ENCODE measurements around the gene GALNT12.

Gene GALNT12

DNA sequence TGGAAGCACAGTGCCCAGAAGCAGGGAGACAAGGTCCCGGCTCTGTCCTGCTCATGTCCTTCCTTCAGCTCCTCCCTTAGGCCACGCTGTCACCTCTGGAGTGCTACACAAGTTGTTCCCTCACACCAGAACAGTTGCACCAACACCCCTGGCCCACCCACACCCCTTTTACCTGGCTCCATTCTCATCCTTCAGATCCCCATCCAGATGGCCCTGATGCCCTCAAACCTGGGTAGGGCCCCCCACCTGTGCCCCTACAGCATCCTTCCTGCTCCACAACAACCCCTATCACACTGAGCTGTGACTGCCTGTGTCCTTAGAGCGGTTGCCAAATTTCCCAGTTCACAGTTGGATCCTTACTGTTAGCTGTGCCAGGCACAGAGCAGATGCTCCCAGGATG lies 40.3 kb upstream of the GALNT12 start:
- POLR2A ChIA-PET = no interaction called here
- no peak for DNase-seq (ENCODE audit: extremely low spot score)
- TF ChIP-seq, protein P1, sequence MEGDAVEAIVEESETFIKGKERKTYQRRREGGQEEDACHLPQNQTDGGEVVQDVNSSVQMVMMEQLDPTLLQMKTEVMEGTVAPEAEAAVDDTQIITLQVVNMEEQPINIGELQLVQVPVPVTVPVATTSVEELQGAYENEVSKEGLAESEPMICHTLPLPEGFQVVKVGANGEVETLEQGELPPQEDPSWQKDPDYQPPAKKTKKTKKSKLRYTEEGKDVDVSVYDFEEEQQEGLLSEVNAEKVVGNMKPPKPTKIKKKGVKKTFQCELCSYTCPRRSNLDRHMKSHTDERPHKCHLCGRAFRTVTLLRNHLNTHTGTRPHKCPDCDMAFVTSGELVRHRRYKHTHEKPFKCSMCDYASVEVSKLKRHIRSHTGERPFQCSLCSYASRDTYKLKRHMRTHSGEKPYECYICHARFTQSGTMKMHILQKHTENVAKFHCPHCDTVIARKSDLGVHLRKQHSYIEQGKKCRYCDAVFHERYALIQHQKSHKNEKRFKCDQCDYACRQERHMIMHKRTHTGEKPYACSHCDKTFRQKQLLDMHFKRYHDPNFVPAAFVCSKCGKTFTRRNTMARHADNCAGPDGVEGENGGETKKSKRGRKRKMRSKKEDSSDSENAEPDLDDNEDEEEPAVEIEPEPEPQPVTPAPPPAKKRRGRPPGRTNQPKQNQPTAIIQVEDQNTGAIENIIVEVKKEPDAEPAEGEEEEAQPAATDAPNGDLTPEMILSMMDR (IDR thresholded peaks at IDR 0.05; ENCODE audit: control extremely low read depth, extremely low read depth, low read depth, missing control alignments) = no peak
- CTCF ChIA-PET = interaction anchor here (3.6 kb wide), 1 partner anchor 9 kb away, joined by 36 read pairs; no protein-coding TSS in a partner anchor

DNA sequence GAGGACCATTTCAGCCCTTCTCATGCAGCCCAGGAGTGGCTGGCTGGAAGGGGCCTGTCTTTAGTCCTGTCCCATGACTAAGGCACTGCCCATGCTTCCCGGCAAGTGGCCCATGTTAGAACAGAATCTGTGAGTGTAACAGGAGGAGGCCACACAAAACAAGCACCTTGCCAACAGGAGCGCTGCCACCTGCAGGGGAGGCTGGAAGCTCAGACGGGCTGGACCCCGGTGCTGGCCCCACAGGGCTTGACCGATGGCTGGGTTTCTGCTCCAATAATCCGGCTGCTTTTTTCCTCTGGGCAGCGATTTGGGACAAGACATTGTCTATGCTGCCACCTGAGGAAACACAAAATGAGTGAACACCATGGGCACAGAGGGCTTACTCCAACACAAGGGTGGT lies 39.6 kb upstream of the GALNT12 start:
- TF ChIP-seq, protein P1 (IDR thresholded peaks at IDR 0.05; ENCODE audit: control extremely low read depth, extremely low read depth, low read depth, missing control alignments) = no peak
- POLR2A ChIA-PET = no interaction called here
- CTCF ChIA-PET = interaction anchor here (3.6 kb wide), 1 partner anchor 8 kb away, joined by 36 read pairs; no protein-coding TSS in a partner anchor
- no peak for DNase-seq (ENCODE audit: extremely low spot score)

DNA sequence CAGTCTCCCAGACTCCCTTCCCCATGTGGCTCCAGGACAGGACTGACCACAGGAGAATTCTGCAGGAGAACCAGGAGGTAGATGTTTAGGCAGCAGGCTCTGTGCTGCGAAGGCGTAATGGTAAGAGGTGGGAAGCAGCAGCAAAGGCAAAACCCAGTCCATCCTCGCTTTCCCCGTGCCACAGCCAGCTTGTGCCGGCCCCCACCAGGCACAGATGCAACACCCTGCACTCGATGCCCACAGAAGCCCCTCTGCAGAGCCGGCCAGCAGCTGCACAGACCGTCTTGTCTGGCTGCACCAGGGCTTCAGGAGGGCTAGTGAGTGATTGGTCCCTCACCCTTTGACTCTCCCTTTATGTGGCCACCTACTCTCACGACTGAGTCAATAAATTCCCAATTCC lies 39.1 kb upstream of the GALNT12 start:
- ChIA-PET CTCF (no interaction called here), POLR2A (no interaction called here)
- TF ChIP-seq, protein P1 (IDR thresholded peaks at IDR 0.05; ENCODE audit: control extremely low read depth, extremely low read depth, low read depth, missing control alignments) = no peak
- no peak for DNase-seq (ENCODE audit: extremely low spot score)

DNA sequence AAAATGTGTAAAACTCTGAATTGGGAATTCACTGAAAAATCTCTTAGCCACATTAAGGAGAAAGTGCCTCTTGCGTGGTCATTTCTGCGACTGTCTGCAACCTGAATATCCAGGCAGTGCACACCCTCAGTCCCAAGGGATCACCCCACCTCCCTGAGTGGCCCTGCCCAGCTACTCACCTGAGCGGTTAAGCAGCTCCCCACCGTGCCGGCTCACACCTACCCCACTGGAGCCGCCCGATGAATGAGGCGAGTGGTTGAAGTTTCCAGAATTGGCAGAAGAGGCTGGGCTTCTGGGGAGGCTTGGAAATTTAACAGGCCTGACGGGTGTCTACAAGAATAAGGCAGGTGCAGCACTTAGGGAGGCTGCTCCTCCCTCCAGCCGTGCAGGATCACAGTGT lies 36.8 kb upstream of the GALNT12 start:
- TF ChIP-seq, protein P1 (IDR thresholded peaks at IDR 0.05; ENCODE audit: control extremely low read depth, extremely low read depth, low read depth, missing control alignments) = no peak
- ChIA-PET POLR2A (no interaction called here), CTCF (interaction anchor here (1.0 to 1.6 kb wide), 5 partner anchors 12 to 455 kb away, joined by 3 to 8 read pairs (median 4); no protein-coding TSS in a partner anchor)
- no peak for DNase-seq (ENCODE audit: extremely low spot score)

DNA sequence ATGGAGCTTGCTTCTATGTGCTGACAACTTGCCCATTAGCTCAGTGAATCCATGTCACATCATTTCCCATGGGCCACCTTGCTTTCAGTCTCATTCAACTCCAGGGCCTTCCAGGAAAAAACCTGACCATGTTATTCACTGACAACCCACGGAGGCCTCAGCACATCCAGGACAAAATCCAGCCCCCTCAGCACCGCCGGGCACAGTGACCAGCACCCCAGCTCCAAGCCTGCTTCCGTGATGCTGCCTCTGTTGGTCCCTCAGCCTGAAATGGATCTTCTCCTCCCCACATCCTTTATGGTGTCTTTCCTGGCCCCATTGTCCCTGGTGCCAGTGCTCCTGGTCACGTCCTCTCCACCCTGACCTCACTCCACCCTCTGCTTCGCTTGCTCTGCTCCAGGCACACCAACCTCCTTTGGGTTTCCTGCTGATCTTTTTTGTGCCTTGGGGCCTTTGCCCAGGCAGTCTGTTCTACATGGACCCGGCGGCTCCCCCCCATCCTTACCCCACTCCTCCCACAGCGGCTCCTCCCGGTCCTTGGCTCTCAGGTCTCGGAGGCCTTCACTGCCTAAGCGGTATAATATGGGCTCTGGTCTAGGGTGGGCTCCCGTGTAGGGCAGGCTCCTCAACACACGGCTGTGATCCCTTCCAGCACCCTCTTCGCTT lies 36.1 kb upstream of the GALNT12 start:
- TF ChIP-seq, protein P1 (IDR thresholded peaks at IDR 0.05; ENCODE audit: control extremely low read depth, extremely low read depth, low read depth, missing control alignments) = no peak
- DNase-seq (ENCODE audit: extremely low spot score) = no peak
- POLR2A ChIA-PET = no interaction called here
- CTCF ChIA-PET = interaction anchor here (1.0 to 1.9 kb wide), 5 partner anchors 13 to 456 kb away, joined by 3 to 9 read pairs (median 3); no protein-coding TSS in a partner anchor

DNA sequence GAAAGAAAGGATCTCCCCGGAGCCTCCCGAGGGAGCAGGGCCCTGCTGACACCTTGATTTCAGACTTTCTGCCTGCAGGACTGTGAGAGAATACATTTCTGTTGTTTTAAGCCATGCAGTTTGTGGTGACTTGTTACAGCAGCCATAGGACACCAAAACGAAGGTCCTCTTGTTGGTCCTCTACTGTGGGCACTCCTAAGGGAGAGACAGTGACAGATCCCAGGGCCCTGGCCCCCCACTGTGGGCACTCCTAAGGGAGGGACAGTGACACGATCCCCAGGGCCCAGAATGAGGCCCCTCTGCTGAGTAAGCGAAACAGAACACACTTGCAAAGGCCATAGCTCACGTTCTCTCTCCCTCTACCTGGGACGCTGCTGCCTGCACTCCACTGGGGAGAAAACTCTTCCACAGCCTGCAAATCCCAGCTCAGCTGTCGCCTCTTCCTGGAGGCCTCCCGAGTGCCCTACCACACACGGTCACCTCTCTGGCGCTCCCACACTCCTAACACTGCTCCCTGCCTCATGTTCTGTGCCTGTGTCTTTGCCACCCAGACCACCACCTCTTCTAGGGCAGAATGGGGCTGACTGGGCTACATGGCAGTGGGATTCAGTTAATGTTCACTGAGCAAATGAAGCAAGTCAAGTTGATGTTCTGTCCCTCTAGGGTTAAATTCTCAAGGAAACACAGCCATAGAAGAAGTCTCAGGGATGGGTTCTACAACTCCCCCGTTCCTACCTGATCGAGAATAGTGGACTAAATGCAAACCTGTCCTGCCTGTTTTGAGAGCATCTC lies 34.9 kb upstream of the GALNT12 start:
- ChIA-PET POLR2A (no interaction called here), CTCF (interaction anchor here (1.3 to 6.7 kb wide), 4 partner anchors 19 to 850 kb away, joined by 3 to 90 read pairs (median 13); partner anchors contain the start of gene TRMO)
- TF ChIP-seq, protein P1 (IDR thresholded peaks at IDR 0.05; ENCODE audit: control extremely low read depth, extremely low read depth, low read depth, missing control alignments) = no peak
- no peak for DNase-seq (ENCODE audit: extremely low spot score)

All from GM10248 (cell line).